Activated gamma-delta T cell (primary cell): ENCODE data around the gene HOXC10.

Experiments used
- DNase-seq: peaks from one replicate; lab custom pipeline; 2025; lab: John Stamatoyannopoulos, UW
- total RNA-seq, 2 donors: gene quantifications; one replicate each; lab custom pipeline; 2026; lab: John Stamatoyannopoulos, UW

Gene HOXC10
- total RNA-seq, result 0 reads per million in 2 donors

GRCh38 chr12:53984901-53985691 lies at the start of gene HOXC10:
TSS of gene HOXC10 (plus strand) at chr12:53985146. CDS start at chr12:53985260, 114 bp downstream.
- DNase-seq, result peak; percentile 32

GRCh38 chr12:53935383-53936341 lies 49.3 kb upstream of the HOXC10 start:
- DNase-seq, result no peak

DNA sequence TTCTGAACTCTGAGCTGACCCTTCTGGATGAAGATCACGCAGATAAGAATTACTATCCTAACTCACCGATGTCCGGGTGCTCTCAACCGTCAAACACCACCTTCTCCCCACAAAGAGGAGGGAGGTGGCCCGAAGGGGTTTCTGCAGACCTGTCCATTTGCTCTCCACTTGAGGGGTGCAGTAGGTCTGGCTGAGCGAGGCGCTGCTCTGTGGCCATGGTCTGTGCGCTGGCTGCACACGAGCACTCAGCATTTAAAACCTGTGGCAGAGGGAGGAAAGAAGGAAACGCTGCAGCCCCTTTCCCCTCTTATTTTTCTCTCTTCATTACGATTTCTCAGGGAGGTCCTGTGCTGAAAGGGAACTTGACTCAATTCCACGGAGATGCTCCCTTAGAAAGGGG lies 47.8 kb upstream of the HOXC10 start:
- no peak for DNase-seq

- DNase-seq, result no peak
Measured at GRCh38 chr12:53937596-53938325, 47.2 kb upstream of the HOXC10 start.

DNA sequence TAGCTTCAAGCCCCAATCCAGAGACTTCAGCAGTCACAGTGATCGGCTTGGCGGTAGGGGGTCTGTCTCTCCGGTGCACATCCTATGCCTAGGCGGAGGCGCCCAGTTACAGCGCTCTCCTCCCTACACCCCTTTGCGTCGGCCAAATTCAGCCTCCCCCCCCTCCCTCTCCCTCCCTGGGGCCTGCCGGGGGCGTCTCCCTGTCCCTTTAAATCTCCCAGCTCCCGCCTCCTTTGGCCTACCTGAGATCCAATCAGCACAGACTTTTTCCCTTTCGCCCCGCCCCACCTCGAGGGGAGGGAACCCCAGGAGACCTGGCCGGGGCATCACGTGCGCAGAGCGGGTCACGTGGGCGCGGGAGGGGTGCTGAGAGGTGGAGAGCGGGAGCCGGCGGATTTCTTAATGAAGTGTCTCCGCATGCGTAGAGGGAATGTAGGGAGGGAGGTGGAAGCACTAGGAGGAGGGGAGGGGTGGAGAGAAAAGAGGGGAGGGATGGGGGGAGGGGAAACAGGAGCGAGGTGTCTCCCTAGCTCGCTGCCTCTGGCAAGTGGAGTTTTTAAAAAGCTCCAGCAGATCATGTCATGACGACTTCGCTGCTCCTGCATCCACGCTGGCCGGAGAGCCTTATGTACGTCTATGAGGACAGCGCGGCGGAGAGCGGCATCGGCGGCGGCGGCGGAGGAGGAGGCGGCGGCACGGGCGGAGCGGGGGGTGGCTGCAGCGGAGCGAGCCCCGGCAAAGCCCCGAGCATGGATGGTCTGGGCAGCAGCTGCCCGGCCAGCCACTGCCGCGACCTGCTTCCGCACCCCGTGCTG lies 46.4 kb upstream of the HOXC10 start, which contains the start of gene HOXC13:
HOXC13 (plus strand) TSS at position 506 of the 815 bp plus-strand sequence; CDS start at position 582, 76 bp downstream.
- no peak for DNase-seq

DNA sequence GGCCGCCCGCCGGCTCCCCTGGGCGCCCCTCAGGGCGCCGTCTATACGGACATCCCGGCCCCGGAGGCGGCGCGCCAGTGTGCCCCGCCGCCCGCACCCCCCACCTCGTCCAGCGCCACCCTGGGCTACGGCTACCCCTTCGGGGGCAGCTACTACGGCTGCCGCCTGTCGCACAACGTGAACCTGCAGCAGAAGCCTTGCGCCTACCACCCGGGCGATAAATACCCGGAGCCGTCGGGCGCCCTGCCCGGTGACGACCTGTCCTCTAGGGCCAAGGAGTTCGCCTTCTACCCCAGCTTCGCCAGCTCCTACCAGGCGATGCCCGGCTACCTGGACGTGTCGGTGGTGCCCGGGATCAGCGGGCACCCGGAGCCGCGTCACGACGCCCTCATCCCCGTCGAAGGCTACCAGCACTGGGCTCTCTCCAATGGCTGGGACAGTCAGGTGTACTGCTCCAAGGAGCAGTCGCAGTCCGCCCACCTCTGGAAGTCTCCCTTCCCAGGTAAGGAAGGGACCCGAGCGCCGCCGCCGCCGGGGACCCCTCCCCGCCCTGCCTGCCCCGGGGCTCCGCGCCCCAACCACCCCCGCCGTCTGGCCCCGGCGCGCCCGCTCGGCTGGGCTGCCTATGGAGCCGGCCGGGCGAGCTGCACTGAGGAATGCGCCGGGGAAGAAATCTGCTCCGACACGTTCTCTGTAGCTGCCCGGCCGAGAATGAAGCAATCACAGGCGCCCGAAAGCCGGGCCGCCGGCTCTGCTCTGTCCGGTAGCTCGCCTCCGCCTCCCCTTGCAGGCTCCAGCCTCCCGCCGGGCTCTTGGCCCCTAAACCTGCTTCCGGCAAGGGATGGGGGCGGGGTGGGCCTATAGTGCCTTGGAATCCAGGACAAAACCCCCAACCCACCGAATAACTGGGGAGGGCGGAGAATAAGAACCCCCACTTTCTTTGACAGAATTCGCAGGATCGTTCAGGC lies 45.5 kb upstream of the HOXC10 start:
- no peak for DNase-seq

DNA sequence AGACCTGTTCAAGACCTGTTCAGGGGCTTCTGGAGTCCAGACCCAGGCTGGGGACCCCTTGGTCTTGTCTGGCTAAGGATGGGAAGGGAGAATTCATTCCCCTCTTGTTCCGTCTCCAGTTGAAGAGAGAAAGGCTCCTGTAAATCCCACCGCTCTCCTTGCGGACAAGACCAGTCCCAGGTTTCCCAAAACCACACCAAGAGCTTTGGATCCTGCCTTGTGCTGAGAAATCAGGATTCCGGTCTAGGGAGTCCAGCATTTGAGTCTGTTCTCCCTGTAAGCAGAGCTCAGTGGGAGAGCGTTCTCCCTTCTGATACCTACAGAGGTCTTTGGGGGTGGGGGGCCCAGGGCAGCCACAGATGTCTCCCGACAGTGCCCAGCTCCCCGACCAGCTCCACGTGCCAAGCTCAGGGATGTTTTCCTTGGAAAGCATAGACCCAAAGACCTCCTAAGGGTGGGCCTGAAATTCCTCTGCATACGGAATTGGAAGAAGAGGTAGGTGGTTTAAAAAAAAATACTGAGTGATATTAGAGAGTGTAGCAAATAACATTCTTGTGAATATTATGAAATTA lies 44.4 kb upstream of the HOXC10 start:
- DNase-seq, result no peak

GRCh38 chr12:53941187-53941586 lies 43.8 kb upstream of the HOXC10 start:
- DNase-seq, result no peak

DNA sequence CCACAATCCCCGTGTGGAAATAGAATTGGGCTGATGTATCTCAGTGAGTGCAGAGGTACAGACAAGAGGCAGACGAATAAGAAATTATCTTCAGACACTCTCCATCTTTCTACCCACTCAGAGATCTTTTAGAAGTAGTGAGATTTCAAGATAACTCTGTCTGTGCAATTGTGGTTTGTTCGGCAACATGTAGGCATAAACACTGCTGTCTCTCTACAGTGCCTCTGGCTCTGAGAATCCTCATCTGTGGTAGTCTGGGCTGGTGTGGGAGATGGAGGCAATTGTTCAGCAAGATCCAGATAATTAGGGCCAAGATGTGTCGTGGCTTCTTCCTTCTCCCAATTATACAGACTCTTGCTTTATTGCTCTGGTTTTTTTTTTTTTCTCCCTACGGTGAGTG lies 43.2 kb upstream of the HOXC10 start:
- no peak for DNase-seq

DNA sequence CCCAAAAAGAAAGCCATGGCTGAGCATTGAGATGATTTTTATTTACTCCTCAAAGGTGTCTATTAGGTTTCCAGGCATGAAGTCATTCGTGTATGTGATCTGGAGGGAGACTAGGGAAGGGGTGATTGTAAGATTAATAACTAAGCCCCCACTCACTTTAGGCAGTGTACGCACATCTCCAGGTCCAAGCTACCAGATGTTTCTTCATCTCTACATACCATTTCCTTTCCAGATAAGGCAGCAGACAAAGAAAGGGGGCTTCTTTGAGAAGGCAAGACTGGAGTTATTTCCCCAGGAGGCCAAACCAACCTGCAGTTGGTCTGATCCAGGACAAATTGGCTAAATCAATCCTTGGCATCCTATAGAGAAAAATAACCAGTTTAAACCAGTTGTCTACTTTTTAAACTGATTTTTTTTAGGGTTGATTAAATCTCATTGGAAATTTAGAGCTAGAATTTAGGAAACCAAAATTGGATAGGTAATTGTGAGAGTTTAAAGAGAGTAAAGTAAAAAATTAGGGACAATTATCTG lies 42.4 kb upstream of the HOXC10 start:
- no peak for DNase-seq

GRCh38 chr12:53944209-53944608 lies 40.7 kb upstream of the HOXC10 start:
- DNase-seq, result no peak

GRCh38 chr12:53944907-53945847 lies 39.8 kb upstream of the HOXC10 start:
- no peak for DNase-seq

DNA sequence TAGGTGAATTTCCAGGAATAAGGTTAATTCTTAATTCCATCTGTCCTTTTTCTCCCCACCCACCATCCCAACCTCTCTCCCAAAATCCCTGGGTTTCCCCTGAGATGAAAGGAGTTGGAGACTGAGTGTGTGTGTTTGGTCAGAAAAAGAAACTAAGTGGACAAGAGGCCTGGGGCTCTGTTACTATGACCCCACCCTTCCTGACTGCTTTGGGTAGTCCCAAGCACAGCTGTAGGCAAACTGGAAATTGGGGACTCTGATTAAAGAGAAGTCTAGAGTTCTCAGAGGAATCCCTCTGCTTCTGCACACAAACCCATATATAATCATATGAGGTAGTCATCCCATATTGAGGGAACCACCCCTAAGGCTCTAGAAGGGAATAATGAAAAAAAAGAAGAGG lies 37.2 kb upstream of the HOXC10 start:
- no peak for DNase-seq

- no peak for DNase-seq
Measured at GRCh38 chr12:53948650-53949593, 36.0 kb upstream of the HOXC10 start.

DNA sequence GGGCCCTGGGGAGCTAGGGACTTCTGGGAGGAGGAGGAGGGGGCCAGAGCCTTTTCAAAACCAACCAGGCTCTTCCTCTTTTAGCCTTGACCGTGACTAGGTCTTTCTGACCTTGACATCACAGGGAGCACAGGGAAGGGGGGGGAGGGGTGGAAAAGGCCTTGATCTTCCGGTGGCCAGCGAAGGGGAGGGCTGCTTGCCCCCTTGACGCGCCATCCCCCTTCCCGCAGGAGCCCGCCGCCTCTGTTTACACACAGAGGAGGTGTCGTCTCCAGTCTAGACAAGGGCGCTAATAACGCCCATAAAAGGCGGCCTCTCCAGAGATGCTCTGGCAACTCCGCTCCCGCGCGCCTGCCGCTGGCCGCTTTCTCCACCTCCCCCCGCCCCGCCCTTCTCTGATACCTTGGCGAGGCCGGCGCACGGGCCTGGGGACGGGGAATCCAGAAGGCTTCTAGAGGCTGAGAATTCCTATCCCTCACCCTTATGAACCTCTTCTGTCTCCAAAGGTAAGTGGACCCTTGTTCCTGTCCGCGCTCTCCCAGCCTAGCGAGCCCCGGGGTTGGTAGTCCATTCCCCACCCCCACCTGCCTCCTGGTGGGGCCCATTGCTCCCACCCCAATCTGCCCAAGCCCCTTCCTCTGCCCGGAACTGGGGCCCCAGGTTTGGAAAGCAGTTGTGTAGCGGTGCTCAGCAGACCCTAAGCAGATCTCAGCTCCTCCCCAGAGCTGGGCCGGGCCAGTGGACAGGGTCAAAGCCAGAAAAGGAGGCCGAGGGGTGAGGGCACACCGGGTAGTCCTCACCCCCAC lies 35.1 kb upstream of the HOXC10 start:
- DNase-seq, result no peak

GRCh38 chr12:53950437-53950773 lies 34.5 kb upstream of the HOXC10 start:
- no peak for DNase-seq
